SU-DHL-6 (cell line): ENCODE measurements around the gene DAPL1.

ENCODE experiments used
- CTCF ChIP-seq: fragments of 200-600 bp; sonication (generic); IDR thresholded peaks from one replicate; pipeline ENCODE4 v1.5.1; 2017; ENCODE audit warnings: antibody characterized with exemption, mild to moderate bottlenecking, low read length, moderate library complexity; ENCODE audit not compliant: insufficient read depth, poor library complexity, severe bottlenecking
- EZH2phosphoT487 ChIP-seq: fragments of 200-600 bp; sonication (generic), shearing (Covaris generic); conservative IDR thresholded peaks from 2 replicates; pipeline ENCODE4 v1.6.1; 2018; ENCODE audit warnings: mild to moderate bottlenecking, antibody characterized with exemption, low read length, moderate library complexity, mixed read lengths

GRCh38 chr2:158799181-158799580, 4.1 kb downstream of the DAPL1 start:
- TF ChIP-seq CTCF = no peak
- no peak for TF ChIP-seq EZH2phosphoT487
